Measurements from ENCODE around the gene PKHD1.

DNA sequence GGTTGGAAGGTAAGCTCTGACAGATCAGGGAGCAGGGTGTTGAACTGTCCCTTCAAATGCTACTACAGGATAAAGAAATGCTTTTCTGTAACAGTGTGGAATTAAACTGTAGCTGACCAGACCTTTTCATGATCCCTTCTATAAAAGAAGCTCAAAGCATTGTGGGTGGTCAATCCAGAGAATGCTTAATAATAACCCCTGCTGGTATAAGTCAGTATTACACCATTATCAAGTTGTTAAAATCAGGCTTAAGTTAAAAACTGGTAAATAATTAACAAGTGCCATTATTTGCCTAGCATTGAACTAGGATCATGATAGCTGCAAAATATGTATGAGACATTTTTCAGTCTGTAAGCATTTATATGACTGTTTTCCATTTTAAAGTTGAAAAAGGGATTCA, 468.9 kb downstream of the PKHD1 start:
- TF ChIP-seq, protein P1, sequence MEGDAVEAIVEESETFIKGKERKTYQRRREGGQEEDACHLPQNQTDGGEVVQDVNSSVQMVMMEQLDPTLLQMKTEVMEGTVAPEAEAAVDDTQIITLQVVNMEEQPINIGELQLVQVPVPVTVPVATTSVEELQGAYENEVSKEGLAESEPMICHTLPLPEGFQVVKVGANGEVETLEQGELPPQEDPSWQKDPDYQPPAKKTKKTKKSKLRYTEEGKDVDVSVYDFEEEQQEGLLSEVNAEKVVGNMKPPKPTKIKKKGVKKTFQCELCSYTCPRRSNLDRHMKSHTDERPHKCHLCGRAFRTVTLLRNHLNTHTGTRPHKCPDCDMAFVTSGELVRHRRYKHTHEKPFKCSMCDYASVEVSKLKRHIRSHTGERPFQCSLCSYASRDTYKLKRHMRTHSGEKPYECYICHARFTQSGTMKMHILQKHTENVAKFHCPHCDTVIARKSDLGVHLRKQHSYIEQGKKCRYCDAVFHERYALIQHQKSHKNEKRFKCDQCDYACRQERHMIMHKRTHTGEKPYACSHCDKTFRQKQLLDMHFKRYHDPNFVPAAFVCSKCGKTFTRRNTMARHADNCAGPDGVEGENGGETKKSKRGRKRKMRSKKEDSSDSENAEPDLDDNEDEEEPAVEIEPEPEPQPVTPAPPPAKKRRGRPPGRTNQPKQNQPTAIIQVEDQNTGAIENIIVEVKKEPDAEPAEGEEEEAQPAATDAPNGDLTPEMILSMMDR (IDR thresholded peaks at IDR 0.05), result no peak
- no peak for TF ChIP-seq POLR2A (IDR thresholded peaks at IDR 0.05)

Measured in uterus (tissue), 2 donors.